H1 (cell line): ENCODE results near the gene SARS2. TPM values are rescaled to one million over a fixed set of nuclear protein-coding genes. Genes with fewer than 3 reads are reported as not detected.

Experiments
- CTCF ChIA-PET: fragments of 300-600 bp; sonication (Branson Sonifier 250); formaldehyde crosslinking; loops from one replicate; lab custom pipeline; 2021; ENCODE audit not compliant: partially characterized antibody; lab: Charles Lee
- POLR2A ChIA-PET: fragments of 300-600 bp; sonication (Branson Sonifier 250); formaldehyde crosslinking; loops from one replicate; lab custom pipeline; 2021; ENCODE audit warnings: inconsistent platforms; ENCODE audit not compliant: partially characterized antibody; lab: Charles Lee
- DNase-seq, 2 experiments: peaks; one replicate each; pipeline versions ENCODE4 v3.0.0 to v3.0.0-alpha.2; 2010 to 2022; ENCODE audit warnings: low spot score in 2 of 2, low read depth in 1 of 2, mixed read lengths in 1 of 2
- FAIRE-seq: peaks from 2 replicates; lab custom pipeline; 2011; peaks lifted over from hg19 to GRCh38; lab: Jason Lieb, UNC
- H2AFZ ChIP-seq: 2 replicates; pipeline ENCODE4 v1.8.1; 2012; ENCODE audit warnings: low read length, inconsistent platforms
- H2AK5ac ChIP-seq: 2 replicates; pipeline ENCODE4 v1.6.1; 2013; ENCODE audit warnings: low read depth, low read length
- H2BK120ac ChIP-seq: replicated peaks from 2 replicates; pipeline ENCODE3; 2013; ENCODE audit warnings: low read depth, low read length, inconsistent platforms
- H2BK12ac ChIP-seq: 2 replicates; pipeline ENCODE4 v1.6.1; 2013; ENCODE audit warnings: low read depth, low read length
- H2BK15ac ChIP-seq: 2 replicates; pipeline ENCODE4 v1.6.1; 2013; ENCODE audit warnings: low read length
- H2BK20ac ChIP-seq: 2 replicates; pipeline ENCODE4 v1.6.1; 2013; ENCODE audit warnings: low read length
- H2BK5ac ChIP-seq: 2 replicates; pipeline ENCODE4 v1.6.1; 2013; ENCODE audit warnings: low read depth, low read length
- H3K14ac ChIP-seq: 2 replicates; pipeline ENCODE4 v1.6.1; 2013; ENCODE audit warnings: inconsistent platforms; ENCODE audit not compliant: insufficient read length
- H3K18ac ChIP-seq: 2 replicates; pipeline ENCODE4 v1.6.1; 2013; ENCODE audit warnings: low read length; ENCODE audit errors: extremely low read depth
- H3K23ac ChIP-seq: 2 replicates; pipeline ENCODE4 v1.6.1; 2013; ENCODE audit warnings: inconsistent platforms; ENCODE audit not compliant: insufficient read length
- H3K23me2 ChIP-seq: 2 replicates; pipeline ENCODE4 v1.6.1; 2013; ENCODE audit warnings: low read depth, low read length
- H3K27ac ChIP-seq: 2 replicates; pipeline ENCODE4 v1.6.1; 2011; ENCODE audit warnings: low read depth, low read length, inconsistent platforms
- H3K27me3 ChIP-seq, 4 experiments: replicated peaks in 1 of 4; 1 replicate in 1 of 4; 2 replicates in 3 of 4; pipeline versions ENCODE4 v1.6.1 to v1.8.1; 2011 to 2013; ENCODE audit warnings: low read length in 3 of 4, mild to moderate bottlenecking in 3 of 4, inconsistent platforms in 2 of 4, mixed read lengths in 2 of 4, moderate library complexity in 1 of 4; ENCODE audit not compliant: control insufficient read depth in 3 of 4, insufficient read depth in 3 of 4; ENCODE audit errors: extremely low read depth in 1 of 4
- H3K36me3 ChIP-seq, 4 experiments: 2 replicates each; pipeline versions ENCODE4 v1.6.1 to v1.8.1; 2011 to 2013; ENCODE audit warnings: mild to moderate bottlenecking in 4 of 4, low read length in 3 of 4, moderate library complexity in 2 of 4, control low read depth in 1 of 4, inconsistent platforms in 1 of 4; ENCODE audit not compliant: insufficient read depth in 4 of 4, control insufficient read depth in 2 of 4
- H3K4ac ChIP-seq: replicated peaks from 2 replicates; pipeline ENCODE3; 2013; ENCODE audit warnings: low read length, low read depth, mixed read lengths, inconsistent platforms; ENCODE audit not compliant: insufficient read length
- H3K4me1 ChIP-seq, 4 experiments: replicated peaks in 1 of 4; 1 replicate in 1 of 4; 2 replicates in 3 of 4; pipeline versions ENCODE4 v1.6.1 to v1.8.1; 2011 to 2013; ENCODE audit warnings: low read length in 3 of 4, inconsistent platforms in 2 of 4, mixed read lengths in 1 of 4; ENCODE audit not compliant: insufficient read depth in 4 of 4, control insufficient read depth in 3 of 4
- H3K4me2 ChIP-seq, 2 experiments: 2 replicates each; pipeline versions ENCODE4 v1.6.1 to v1.8.1; 2011 to 2013; ENCODE audit warnings: low read depth in 2 of 2, low read length in 2 of 2, control low read depth in 1 of 2, inconsistent platforms in 1 of 2, mild to moderate bottlenecking in 1 of 2; ENCODE audit not compliant: insufficient read depth in 1 of 2
- H3K4me3 ChIP-seq, 4 experiments: fragments of 200-600, 300-600 bp in 1 of 4; sonication (generic), shearing (Covaris generic), sonication (Bioruptor Twin) in 1 of 4; 2 replicates each; pipeline versions ENCODE4 v1.5.1 to v1.8.1; 2011 to 2016; ENCODE audit warnings: low read length in 4 of 4, low read depth in 3 of 4, control low read depth in 2 of 4, inconsistent platforms in 2 of 4, mild to moderate bottlenecking in 2 of 4, mixed read lengths in 1 of 4, moderate library complexity in 1 of 4; ENCODE audit not compliant: insufficient read depth in 2 of 4; ENCODE audit errors: extremely low read depth in 1 of 4
- H3K56ac ChIP-seq: replicated peaks from 2 replicates; pipeline ENCODE3; 2013; ENCODE audit warnings: low read depth, mild to moderate bottlenecking, mixed read lengths, low read length, inconsistent platforms; ENCODE audit not compliant: insufficient read length
- H3K79me1 ChIP-seq: 2 replicates; pipeline ENCODE4 v1.6.1; 2013; ENCODE audit warnings: low read depth, low read length, control low read depth
- H3K79me2 ChIP-seq, 2 experiments: 2 replicates each; pipeline versions ENCODE4 v1.6.1 to v1.8.1; 2012 to 2013; ENCODE audit warnings: low read length in 2 of 2, mild to moderate bottlenecking in 2 of 2, inconsistent platforms in 1 of 2; ENCODE audit not compliant: insufficient read depth in 2 of 2, control insufficient read depth in 1 of 2
- H3K9ac ChIP-seq, 4 experiments: replicated peaks in 1 of 4; 1 replicate in 1 of 4; 2 replicates in 3 of 4; pipeline versions ENCODE4 v1.6.1 to v1.8.1; 2011 to 2013; ENCODE audit warnings: low read depth in 3 of 4, low read length in 3 of 4, control low read depth in 2 of 4, mild to moderate bottlenecking in 2 of 4, moderate library complexity in 2 of 4, inconsistent platforms in 1 of 4; ENCODE audit errors: extremely low read depth in 1 of 4
- H3K9me3 ChIP-seq, 2 experiments: 2 replicates each; pipeline versions ENCODE4 v1.6.1 to v1.8.1; 2012 to 2013; ENCODE audit warnings: mild to moderate bottlenecking in 2 of 2, moderate library complexity in 2 of 2, control low read depth in 1 of 2, inconsistent platforms in 1 of 2, low read depth in 1 of 2, low read length in 1 of 2, mixed read lengths in 1 of 2; ENCODE audit not compliant: insufficient read depth in 2 of 2
- H4K20me1 ChIP-seq, 2 experiments: replicated peaks in 1 of 2; 2 replicates each; pipeline versions ENCODE3 to v1.8.1; 2011 to 2013; ENCODE audit warnings: inconsistent platforms in 2 of 2, low read length in 2 of 2, mild to moderate bottlenecking in 1 of 2; ENCODE audit not compliant: insufficient read depth in 2 of 2, control insufficient read depth in 1 of 2
- H4K5ac ChIP-seq: 2 replicates; pipeline ENCODE4 v1.6.1; 2013; ENCODE audit warnings: low read length, low read depth, mixed read lengths, inconsistent platforms; ENCODE audit not compliant: insufficient read length
- H4K8ac ChIP-seq: 2 replicates; pipeline ENCODE4 v1.8.0; 2013; ENCODE audit warnings: mild to moderate bottlenecking, moderate library complexity, low read length, inconsistent platforms; ENCODE audit not compliant: insufficient read depth; ENCODE audit errors: extremely low read depth
- H4K91ac ChIP-seq: replicated peaks from 2 replicates; pipeline ENCODE3; 2013; ENCODE audit warnings: low read length, mixed read lengths, inconsistent platforms; ENCODE audit not compliant: insufficient read length
- BACH1 ChIP-seq: IDR thresholded peaks from 2 replicates; pipeline ENCODE4 v1.6.1; 2012; ENCODE audit warnings: low read length, improper control_type of control experiment
- EP300 ChIP-seq, 2 experiments: IDR thresholded peaks; 1 replicate in 1 of 2; 2 replicates in 1 of 2; pipeline ENCODE4 v1.6.1; 2011 to 2012; ENCODE audit warnings: low read depth in 2 of 2, low read length in 2 of 2, mild to moderate bottlenecking in 2 of 2, borderline replicate concordance in 1 of 2, inconsistent platforms in 1 of 2, moderate library complexity in 1 of 2
- PHF8 ChIP-seq: fragments of 200-600 bp; sonication (generic); conservative IDR thresholded peaks from 2 replicates; pipeline ENCODE4 v1.7.1; 2012; ENCODE audit warnings: low read depth, mild to moderate bottlenecking, inconsistent platforms, low read length, moderate library complexity
- SP2 ChIP-seq: IDR thresholded peaks from 2 replicates; pipeline ENCODE4 v1.6.1; 2012; ENCODE audit warnings: mild to moderate bottlenecking, low read length, inconsistent platforms
- TAF1 ChIP-seq: IDR thresholded peaks from 2 replicates; pipeline ENCODE4 v1.6.1; 2011; ENCODE audit warnings: mild to moderate bottlenecking, low read depth, low read length
- WGBS, 2 experiments: shearing (Covaris generic) in 1 of 2; methylation state at CpG; one replicate each; pipeline versions ENCODE4 v1.1.6 to v1.1.7; 2013 to 2015; ENCODE audit warnings: low lambda C conversion rate in 2 of 2, mixed read lengths in 2 of 2, inconsistent platforms in 1 of 2, low coverage in 1 of 2, missing lambda C conversion rate in 1 of 2; ENCODE audit not compliant: insufficient replicate concordance in 2 of 2, insufficient coverage in 1 of 2, insufficient read length in 1 of 2; ENCODE audit errors: extremely low coverage in 1 of 2, missing lambda C conversion rate in 1 of 2; 5-methylcytosine and 5-hydroxymethylcytosine counted together
- polyA plus RNA-seq, 7 experiments: library from polyadenylated mRNA; depleted of rRNA in 3 of 7; stranded (reverse) in 5 of 7; unstranded in 2 of 7; fragments of >200 nt in 5 of 7; fragments of 200-250 nt in 2 of 7; gene quantifications; 1 replicate in 5 of 7; 2 replicates in 1 of 7; 4 replicates in 1 of 7; pipeline versions ENCODE4 v1.2.1 to v1.2.3, GENCODE V29; 2011 to 2013; ENCODE audit warnings: missing spikeins in 2 of 7, mixed read lengths in 2 of 7
- total RNA-seq: library from RNA; stranded (reverse); fragmentation: NEBNext Ultra II Directional; extraction: Animal tissue kit (Norgen Biotek cat#: 25700); gene quantifications from 2 replicates; pipeline ENCODE4 v1.2.1, GENCODE V29; 2021

Gene SARS2
- total and polyA plus RNA-seq, 2 of the 8 experiments (the other 6 are each of a cell fraction or from before 2014, with no cell fraction given), result 68.0 to 102 TPM

- no peak overlapping the region for H2AFZ ChIP-seq
- no peaks in the 10 kb centered on the region for H3K23me2 ChIP-seq
- no peak overlapping the region for H3K4me3 ChIP-seq
- no peaks in the 10 kb centered on the region for H3K79me2 ChIP-seq
- H3K9me3 ChIP-seq, result no peaks in the 10 kb centered on the region
- H2BK12ac ChIP-seq, result no peak overlapping the region
- H3K36me3 ChIP-seq, result no peaks in the 10 kb centered on the region
- H4K20me1 ChIP-seq, result peaks cover 0 to 2% of the 10 kb centered on the region in 2 experiments
- no peak overlapping the region for H4K8ac ChIP-seq
- H2BK120ac ChIP-seq, result no peak overlapping the region
- ChIA-PET CTCF (interaction anchor here (0.6 to 5.9 kb wide), 14 partner anchors 8 to 400 kb away, joined by 3 to 97 read pairs (median 6); partner anchors contain the start of genes NFKBIB, RINL and SIRT2), POLR2A (interaction anchor here (1.2 to 3.4 kb wide), 4 partner anchors 11 to 46 kb away, joined by 3 to 30 read pairs (median 8); partner anchors contain the start of genes HNRNPL, MRPS12, NFKBIB and SARS2)
- H2AK5ac ChIP-seq, result no peak overlapping the region
- no peak overlapping the region for H3K14ac ChIP-seq
- H3K79me1 ChIP-seq, result no peaks in the 10 kb centered on the region
- no peak overlapping the region for H3K27ac ChIP-seq
- no peak for TF ChIP-seq TAF1
- TF ChIP-seq SP2, result no peak
- TF ChIP-seq EP300 (IDR thresholded peaks at IDR 0.05; ENCODE audit: borderline replicate concordance in 1 of 2, low read depth in 2 of 2, low read length in 2 of 2), result no peak
- no peak for TF ChIP-seq PHF8
- TF ChIP-seq BACH1, result no peak
- no peak overlapping the region for H3K56ac ChIP-seq
- H2BK15ac ChIP-seq, result no peak overlapping the region
- no peaks in the 10 kb centered on the region for H3K4me1 ChIP-seq
- H3K27me3 ChIP-seq, result no peaks in the 10 kb centered on the region
- DNase-seq (no peak), FAIRE-seq (no peak)
- no peak overlapping the region for H3K4ac ChIP-seq
- H2BK5ac ChIP-seq, result no peak overlapping the region
- H3K4me2 ChIP-seq, result no peak overlapping the region
- H4K5ac ChIP-seq, result no peak overlapping the region
- no peak overlapping the region for H3K9ac ChIP-seq
- H3K23ac ChIP-seq, result no peak overlapping the region
- H4K91ac ChIP-seq, result no peak overlapping the region
- no peak overlapping the region for H2BK20ac ChIP-seq
- H3K18ac ChIP-seq, result no peak overlapping the region
- 94% methylated on average over 16 of the region's 17 CpGs; no CpG with 5 or more reads in 1 of the 2 experiments for WGBS, 2 experiments
These were observed 41.7 kb downstream of the SARS2 start for GRCh38 chr19:38888876-38889275.
